Osteoblast (primary cell): Measurements from ENCODE around the gene PRDX4. TPM values are rescaled to one million over a fixed set of nuclear protein-coding genes. Genes with fewer than 3 reads are reported as not detected.
"Not testable (repeated sequence)": the region's sequence is repeated elsewhere in the genome, so short reads cannot be mapped to it uniquely, and the experiment has no call there.

Source experiments
- DNase-seq: peaks from one replicate; pipeline ENCODE4 v3.0.0; 2011; ENCODE audit warnings: low spot score, mixed read lengths; ENCODE audit not compliant: insufficient read length; ENCODE audit errors: missing footprints
- H2AFZ ChIP-seq: 2 replicates; pipeline ENCODE4 v1.6.0; 2011; ENCODE audit warnings: mild to moderate bottlenecking, low read length
- H3K27ac ChIP-seq: 2 replicates; pipeline ENCODE4 v1.5.1; 2011; ENCODE audit warnings: mild to moderate bottlenecking, low read depth, low read length, moderate library complexity
- H3K27me3 ChIP-seq: 2 replicates; pipeline ENCODE4 v1.6.0; 2012; ENCODE audit warnings: mild to moderate bottlenecking, control low read depth, inconsistent platforms, low read length, moderate library complexity; ENCODE audit not compliant: insufficient read depth
- H3K36me3 ChIP-seq: 2 replicates; pipeline ENCODE4 v1.5.1; 2011; ENCODE audit warnings: mild to moderate bottlenecking, low read length, control low read depth, moderate library complexity; ENCODE audit not compliant: insufficient read depth
- H3K4me1 ChIP-seq: 2 replicates; pipeline ENCODE4 v1.5.1; 2011; ENCODE audit warnings: mild to moderate bottlenecking, low read length, control low read depth, moderate library complexity; ENCODE audit not compliant: insufficient read depth
- H3K4me2 ChIP-seq: 2 replicates; pipeline ENCODE4 v1.6.0; 2011; ENCODE audit warnings: mild to moderate bottlenecking, low read length; ENCODE audit not compliant: insufficient read depth
- H3K4me3 ChIP-seq: fragments of 200-600 bp; sonication (generic); 3 replicates; pipeline ENCODE4 v1.5.1; 2012; ENCODE audit warnings: mild to moderate bottlenecking, low read length, inconsistent platforms; ENCODE audit not compliant: insufficient read depth
- H3K79me2 ChIP-seq: 2 replicates; pipeline ENCODE4 v1.6.0; 2012; ENCODE audit warnings: mild to moderate bottlenecking, low read length, control low read depth, inconsistent platforms; ENCODE audit not compliant: insufficient read depth
- H3K9me3 ChIP-seq: 2 replicates; pipeline ENCODE4 v1.5.1; 2011; ENCODE audit warnings: low read depth, low read length, control low read depth
- H4K20me1 ChIP-seq: 2 replicates; pipeline ENCODE4 v1.6.0; 2012; ENCODE audit warnings: mild to moderate bottlenecking, low read length, control low read depth; ENCODE audit not compliant: insufficient read depth
- CTCF ChIP-seq: IDR thresholded peaks from 2 replicates; pipeline ENCODE4 v1.5.1; 2011; ENCODE audit warnings: mild to moderate bottlenecking, low read depth, low read length, moderate library complexity; ENCODE audit errors: extremely low read depth
- total RNA-seq: library from RNA; depleted of rRNA; stranded (reverse); fragments of >200 nt; gene quantifications from 2 replicates; pipeline ENCODE4 v1.2.3, GENCODE V29; 2012

Gene PRDX4
- total RNA-seq, 1 donor: 284 TPM

GRCh38 chrX:23668335-23668734, 1.0 kb downstream of the PRDX4 start:
- no peaks in the 10 kb centered on the region for H3K27me3 ChIP-seq
- no peaks in the 10 kb centered on the region for H3K9me3 ChIP-seq
- no peak overlapping the region for H2AFZ ChIP-seq
- no peak overlapping the region for H3K27ac ChIP-seq
- peaks cover 4% of the 10 kb centered on the region for H3K4me1 ChIP-seq
- no peaks in the 10 kb centered on the region for H4K20me1 ChIP-seq
- peak overlapping the region; percentile 75 for H3K4me2 ChIP-seq
- DNase-seq: no peak
- H3K4me3 ChIP-seq: peak overlapping the region; percentile 82
- H3K36me3 ChIP-seq: peaks cover 4% of the 10 kb centered on the region
- peaks cover 14% of the 10 kb centered on the region for H3K79me2 ChIP-seq
- no peak for TF ChIP-seq CTCF

- no peaks in the 10 kb centered on the region for H3K27me3 ChIP-seq
- H3K79me2 ChIP-seq: peaks cover 14% of the 10 kb centered on the region
- H2AFZ ChIP-seq: no peak overlapping the region
- no peak for TF ChIP-seq CTCF
- peaks cover 15% of the 10 kb centered on the region for H3K36me3 ChIP-seq
- no peaks in the 10 kb centered on the region for H4K20me1 ChIP-seq
- no peak for DNase-seq
- H3K4me3 ChIP-seq: no peak overlapping the region
- no peak overlapping the region for H3K27ac ChIP-seq
- no peak overlapping the region for H3K4me2 ChIP-seq
- H3K4me1 ChIP-seq: peaks cover 4% of the 10 kb centered on the region
- H3K9me3 ChIP-seq: no peaks in the 10 kb centered on the region
Measured at GRCh38 chrX:23670528-23670927, 3.2 kb downstream of the PRDX4 start.

- H3K9me3 ChIP-seq: no peaks in the 10 kb centered on the region
- no peak overlapping the region for H2AFZ ChIP-seq
- peaks cover 21% of the 10 kb centered on the region for H3K36me3 ChIP-seq
- no peak overlapping the region for H3K4me3 ChIP-seq
- H4K20me1 ChIP-seq: no peaks in the 10 kb centered on the region
- H3K4me2 ChIP-seq: no peak overlapping the region
- H3K79me2 ChIP-seq: peaks cover 8% of the 10 kb centered on the region
- no peak for DNase-seq
- no peak for TF ChIP-seq CTCF
- H3K27ac ChIP-seq: no peak overlapping the region
- no peaks in the 10 kb centered on the region for H3K4me1 ChIP-seq
- no peaks in the 10 kb centered on the region for H3K27me3 ChIP-seq
Measured at GRCh38 chrX:23673108-23673507, 5.8 kb downstream of the PRDX4 start.

GRCh38 chrX:23676486-23676885, 9.2 kb downstream of the PRDX4 start:
- H3K9me3 ChIP-seq, DNase-seq, H3K4me3 ChIP-seq, H3K27ac ChIP-seq, H3K4me2 ChIP-seq, H3K79me2 ChIP-seq, H3K4me1 ChIP-seq, H2AFZ ChIP-seq, H3K27me3 ChIP-seq, H4K20me1 ChIP-seq: not testable (repeated sequence)
- H3K36me3 ChIP-seq: peaks cover 16% of the 10 kb centered on the region
